ENCODE data around the gene PRKRIP1.

- TF ChIP-seq CTCF (conservative IDR thresholded peaks at IDR 0.05 in 1 of 2, IDR thresholded peaks at IDR 0.05 in 1 of 2; ENCODE audit: extremely low read depth in 1 of 2, insufficient read depth in 1 of 2, low read depth in 1 of 2, low read length in 2 of 2), result no peak
- no peak for TF ChIP-seq EZH2 (IDR thresholded peaks at IDR 0.05; ENCODE audit: borderline replicate concordance, low read length)
Observed at GRCh38 chr7:102439963-102440795, 44.0 kb downstream of the PRKRIP1 start.
